HG03439 (cell line): ENCODE data around the gene MRPL50.

Experiments used
- ATAC-seq: cut with Tn5 transposase; IDR thresholded peaks from one replicate; pipeline ENCODE4 v1.9.1; 2021; ENCODE audit warnings: mild to moderate bottlenecking, moderate library complexity; ENCODE audit not compliant: unreplicated experiment

Gene MRPL50

DNA sequence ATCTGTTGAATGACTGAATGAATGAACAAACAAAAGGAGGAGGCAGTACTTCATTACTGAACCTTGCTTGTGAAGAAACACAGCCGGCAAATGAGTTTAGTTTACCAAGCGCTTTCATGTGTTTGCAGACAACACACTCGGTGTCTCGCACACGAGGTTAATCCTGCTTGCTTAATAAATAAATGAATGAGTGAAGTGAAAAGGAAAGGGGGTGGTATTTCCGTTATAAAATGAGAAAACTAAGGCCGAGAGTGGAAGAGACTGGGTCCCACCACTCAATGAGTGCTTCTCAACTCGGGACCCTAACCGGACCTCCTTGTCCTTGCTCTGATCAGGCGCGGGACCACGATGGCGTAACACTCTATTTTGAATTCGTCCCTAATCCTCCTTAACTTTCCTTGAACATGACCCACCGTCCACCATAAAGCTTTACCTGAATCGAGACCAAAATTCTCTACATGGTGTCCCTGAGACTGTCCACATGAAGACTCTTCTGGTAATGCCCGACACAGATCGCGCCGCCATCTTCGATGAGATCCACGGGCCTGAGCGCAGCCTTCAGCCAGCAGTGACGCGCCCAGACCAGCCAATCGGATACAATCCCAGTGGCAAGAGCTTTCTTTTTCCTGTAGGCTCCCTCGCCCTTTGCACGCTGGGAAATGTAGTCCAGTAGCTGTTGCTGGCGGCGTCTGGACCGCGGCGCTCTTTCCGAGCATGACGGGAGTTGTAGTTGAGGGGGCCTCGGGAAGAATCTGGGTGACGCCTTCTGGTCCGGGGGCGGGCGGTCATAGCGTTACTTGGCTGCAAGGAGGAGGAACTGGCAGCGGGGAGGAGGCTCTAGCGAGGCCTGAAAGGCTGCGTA lies at the start of gene MRPL50, which contains the start of gene ZNF189:
Gene MRPL50, minus strand, starts transcription at position 551 of the 862 bp plus-strand sequence. Its CDS starts 26 bp downstream, at position 525.
Gene ZNF189, plus strand, starts transcription at position 784 of the 862 bp plus-strand sequence. CDS start 306 bp downstream, outside the sequence.
- ATAC-seq = peak; percentile 100

DNA sequence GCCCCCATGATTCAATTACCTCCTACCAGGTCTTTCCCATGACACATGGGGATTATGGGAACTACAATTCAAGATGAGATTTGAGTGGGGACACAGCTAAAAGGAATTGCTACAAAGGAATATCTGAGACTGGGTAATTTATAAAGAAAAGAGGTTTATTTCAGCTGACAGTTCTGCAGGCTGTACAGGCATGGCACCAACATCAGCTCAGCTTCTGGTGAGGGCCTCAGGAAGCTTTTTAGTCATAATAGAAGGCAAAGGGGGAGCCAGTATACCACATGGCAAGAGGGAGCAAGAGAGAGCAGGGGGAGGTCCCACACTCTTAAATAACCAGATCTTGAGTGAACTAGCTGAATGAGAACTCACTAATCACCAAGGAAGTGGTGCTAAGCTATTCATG lies 48.3 kb upstream of the MRPL50 start:
- no peak for ATAC-seq

DNA sequence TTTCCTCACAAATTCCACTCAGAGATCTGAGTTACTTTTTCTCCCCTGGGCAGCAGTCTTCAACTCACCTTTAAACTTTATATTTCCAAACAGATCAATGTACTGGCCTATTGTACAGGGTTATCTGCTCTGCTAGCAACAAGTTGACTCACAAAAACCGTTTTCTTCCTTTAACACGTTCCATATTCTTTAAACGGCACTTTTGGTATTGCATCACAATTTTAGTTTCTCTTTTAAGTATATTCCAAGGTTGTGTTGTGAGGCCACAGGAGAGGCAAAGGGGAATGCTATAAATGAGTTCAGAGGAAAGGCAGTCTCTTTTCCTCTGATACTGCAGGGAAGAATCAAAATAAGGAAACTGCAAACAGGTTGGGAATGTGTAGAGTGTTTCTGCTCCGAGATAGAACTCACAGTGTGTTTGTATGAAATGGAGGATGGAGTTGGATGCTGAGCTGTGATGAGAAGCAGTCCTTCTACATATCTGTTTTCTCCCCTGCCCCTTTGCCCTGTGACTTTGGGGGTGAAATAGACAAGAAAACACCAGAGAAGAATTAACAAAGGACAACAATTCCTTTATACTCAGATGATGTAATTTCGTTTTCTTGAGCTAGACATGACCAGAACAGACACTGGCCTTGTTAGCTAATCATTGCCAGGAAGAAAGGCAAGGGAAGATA lies 47.1 kb upstream of the MRPL50 start:
- no peak for ATAC-seq

- no peak for ATAC-seq
Observed at GRCh38 chr9:101443364-101443771, 45.0 kb upstream of the MRPL50 start.

- ATAC-seq = no peak
Observed at GRCh38 chr9:101442736-101443135, 44.3 kb upstream of the MRPL50 start.

DNA sequence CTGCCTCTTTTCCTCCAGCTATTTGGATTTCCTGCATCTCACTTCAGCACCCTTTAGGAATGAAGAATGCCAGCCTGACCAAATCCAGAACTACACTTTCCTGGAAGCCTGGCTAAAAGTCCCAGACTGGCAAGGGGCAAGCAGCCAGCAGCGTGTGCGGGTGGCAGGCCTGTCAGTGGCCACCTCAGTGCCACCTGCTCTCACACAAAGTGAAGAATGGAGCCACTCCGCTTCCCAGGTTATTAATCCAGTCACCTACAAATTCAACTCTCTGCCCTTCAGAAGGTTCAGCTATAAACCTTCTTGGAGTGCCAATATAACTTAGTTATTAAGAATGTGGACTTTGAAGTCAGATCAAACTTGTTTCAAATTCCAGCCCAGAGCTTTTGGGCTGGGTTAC lies 43.9 kb upstream of the MRPL50 start:
- ATAC-seq = no peak

DNA sequence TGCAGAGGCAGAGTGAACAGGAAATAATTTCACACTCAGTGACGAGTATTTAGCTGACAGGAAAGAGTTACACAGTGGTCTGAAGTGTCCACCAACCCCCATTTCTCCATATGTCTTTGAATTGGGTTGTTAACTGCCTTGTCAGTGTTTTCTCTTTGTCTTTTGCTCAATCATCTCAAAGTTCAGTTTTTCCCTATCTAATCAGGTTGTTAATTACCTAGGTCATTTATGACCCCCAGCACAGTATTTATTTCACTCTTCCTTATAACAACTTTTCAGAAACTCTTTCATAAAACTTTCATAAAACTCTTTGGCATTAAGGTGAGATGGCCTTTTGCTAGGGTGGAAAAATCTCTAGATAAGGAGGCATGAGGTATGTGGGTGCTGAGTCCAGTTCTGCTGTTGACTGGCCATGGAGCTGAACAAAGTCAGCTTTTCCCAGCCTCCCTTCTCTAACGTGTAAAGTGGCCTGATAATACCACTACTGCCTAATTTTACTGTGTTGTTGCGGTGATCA lies 42.4 kb upstream of the MRPL50 start:
- ATAC-seq = no peak

GRCh38 chr9:101438523-101438922 lies 40.1 kb upstream of the MRPL50 start:
- no peak for ATAC-seq

DNA sequence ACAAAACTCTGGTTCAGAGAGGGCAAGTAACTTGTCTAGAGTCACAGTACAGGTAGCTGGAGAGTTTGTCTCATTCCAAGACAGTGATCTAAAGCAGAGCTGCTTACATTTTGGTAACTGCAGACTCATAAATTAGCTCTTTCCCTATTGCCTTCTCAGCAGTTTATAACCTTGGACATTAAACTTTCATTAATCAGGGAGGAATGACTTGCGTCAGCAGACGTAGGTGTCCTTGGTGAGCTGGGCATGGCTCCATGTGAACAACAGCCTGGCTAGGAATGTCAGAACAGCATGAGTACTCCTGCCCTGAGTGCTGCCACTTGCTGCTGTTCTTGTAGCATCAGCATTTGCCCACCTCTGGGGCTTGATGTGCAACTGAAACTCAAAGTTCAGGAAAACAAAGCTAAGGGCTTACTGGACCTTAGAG lies 39.4 kb upstream of the MRPL50 start:
- ATAC-seq = no peak

DNA sequence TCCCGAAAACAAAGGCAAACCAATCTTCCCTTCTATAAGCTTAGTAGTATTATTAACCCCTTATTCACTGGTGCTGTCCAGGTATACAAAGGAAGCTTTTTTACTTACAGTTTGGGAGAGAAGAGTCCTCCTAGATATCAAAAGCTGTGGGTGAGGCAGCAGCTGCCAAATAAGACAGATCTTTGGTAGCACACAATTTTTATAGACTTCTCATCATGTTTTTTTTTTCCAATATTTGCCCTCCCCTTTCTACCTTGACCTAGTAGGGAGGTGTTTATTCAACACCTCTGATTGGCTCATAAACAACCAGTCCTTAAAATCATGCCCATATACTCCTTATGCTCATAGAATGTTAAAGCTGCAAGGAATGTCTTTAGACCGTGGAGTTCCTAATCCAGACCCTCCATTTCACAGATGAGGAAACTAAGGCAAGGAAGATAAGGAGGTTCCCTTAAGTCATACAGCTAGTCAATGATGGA lies 37.2 kb upstream of the MRPL50 start, which contains the start of gene ALDOB:
Gene ALDOB, minus strand, starts transcription at position 174 of the 479 bp plus-strand sequence. CDS start 4,887 bp downstream, outside the sequence.
- ATAC-seq = no peak

DNA sequence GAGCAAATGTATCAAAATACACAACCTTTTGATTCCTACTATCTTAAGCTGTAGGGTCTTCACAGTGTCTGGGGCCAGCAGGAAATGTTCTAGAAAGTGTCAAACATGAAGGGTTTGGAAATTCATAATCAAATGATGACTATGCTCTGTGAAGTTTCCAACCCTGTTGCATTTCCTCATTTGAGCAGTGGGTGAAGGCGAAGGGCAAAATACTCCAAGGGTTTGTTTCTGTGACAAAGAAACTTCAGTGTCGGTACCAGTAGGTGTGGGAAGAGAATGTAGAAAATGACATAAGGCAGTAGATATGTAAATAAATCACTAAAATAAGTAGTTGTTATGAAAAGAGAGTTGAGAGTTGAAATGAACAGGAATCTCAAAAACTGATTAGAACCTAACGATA lies 36.6 kb upstream of the MRPL50 start:
- ATAC-seq = no peak

DNA sequence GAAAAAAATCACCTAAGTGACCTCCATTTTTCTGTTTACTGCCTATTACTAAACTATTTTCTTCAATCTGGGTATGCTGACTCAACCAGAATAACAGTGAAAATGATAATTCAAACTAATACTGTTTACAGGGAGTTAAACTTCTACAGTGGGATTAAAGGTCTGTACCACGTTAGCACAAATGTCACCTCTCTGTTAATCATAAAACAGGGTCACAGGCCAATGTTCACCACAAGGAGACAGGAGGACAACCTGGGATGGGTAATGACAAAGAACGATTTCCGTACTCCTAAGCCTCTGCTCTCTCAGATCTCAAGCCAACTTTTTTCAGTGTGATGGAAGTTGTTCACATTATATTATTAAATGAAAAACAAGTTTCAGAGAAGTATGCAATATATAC lies 34.8 kb upstream of the MRPL50 start:
- no peak for ATAC-seq

DNA sequence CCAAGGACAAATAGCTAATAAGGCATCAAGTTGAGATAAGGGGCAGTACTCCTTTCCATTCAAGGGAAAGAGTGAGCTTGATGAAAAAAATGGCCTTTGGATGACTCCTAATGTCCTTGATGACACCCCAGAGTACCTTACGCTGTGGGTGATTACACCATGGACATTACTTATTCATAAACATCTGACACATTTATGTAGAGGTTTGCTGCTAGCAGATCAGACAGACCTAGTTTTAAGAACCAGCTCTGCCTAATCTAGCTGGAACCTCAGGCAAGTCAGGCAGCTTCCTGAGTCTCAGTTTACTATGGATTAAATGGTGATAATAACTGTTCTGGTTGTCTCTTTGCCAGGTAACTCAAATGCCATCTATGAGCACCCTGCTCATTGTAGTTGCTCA lies 34.3 kb upstream of the MRPL50 start:
- no peak for ATAC-seq

GRCh38 chr9:101432171-101432570 lies 33.8 kb upstream of the MRPL50 start:
- no peak for ATAC-seq

GRCh38 chr9:101429736-101430135 lies 31.3 kb upstream of the MRPL50 start:
- ATAC-seq = no peak

GRCh38 chr9:101428909-101429308 lies 30.5 kb upstream of the MRPL50 start:
- ATAC-seq = no peak

DNA sequence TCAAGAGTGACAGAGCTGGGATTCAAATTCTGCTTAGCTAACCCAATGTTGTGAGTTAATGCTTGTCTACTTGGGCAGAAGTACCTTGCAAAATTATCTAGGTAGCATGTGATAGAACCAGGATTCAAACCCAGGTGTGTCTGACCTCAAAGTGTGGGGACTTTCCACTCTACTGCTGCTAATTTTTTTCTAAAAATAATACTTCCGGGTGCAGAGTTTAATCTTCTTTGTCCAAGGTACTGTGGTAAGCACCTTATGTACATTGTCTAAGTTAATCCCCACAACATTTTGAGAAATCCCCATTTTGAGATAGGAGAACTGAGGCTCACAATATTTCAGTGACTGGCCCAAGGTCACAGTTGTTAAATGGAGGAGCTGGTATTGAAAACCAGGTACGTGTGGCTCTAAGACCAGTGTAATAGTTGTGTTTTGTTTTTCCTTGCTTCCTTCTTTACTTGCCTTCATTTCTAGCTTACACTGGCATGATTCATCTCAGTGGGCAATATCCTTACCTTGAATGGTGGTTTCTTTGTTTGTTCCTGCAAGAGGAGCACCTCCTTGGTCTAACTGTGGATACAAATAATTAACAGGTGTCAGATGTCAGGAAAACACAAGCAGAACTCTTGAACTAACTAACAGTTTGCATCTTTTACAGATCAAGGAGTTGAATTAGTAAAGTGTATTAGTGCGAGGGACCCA lies 29.7 kb upstream of the MRPL50 start:
- peak; percentile 68 for ATAC-seq

DNA sequence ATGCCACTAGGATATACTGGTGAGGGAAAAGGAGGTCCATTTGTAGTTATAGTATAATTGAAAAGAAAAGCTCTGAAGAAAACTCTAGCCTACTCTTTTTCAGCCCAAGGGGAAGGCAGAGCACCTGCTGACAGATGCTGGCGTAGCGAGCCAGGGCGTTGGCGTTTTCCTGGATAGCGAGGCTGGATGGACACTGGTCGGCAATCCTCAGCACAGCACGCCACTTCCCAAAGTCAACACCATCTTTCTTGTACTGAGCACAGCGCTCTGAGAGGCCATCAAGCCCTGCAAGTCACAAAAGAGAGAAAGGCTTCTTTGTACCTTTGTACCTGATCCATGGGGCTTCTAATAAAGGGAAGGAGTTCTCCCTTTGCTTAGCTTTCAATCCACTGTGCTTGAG lies 28.9 kb upstream of the MRPL50 start:
- ATAC-seq = no peak

GRCh38 chr9:101421653-101422065 lies 23.2 kb upstream of the MRPL50 start:
- no peak for ATAC-seq

- ATAC-seq = no peak
Observed at GRCh38 chr9:101419863-101420262, 21.4 kb upstream of the MRPL50 start.
